Activated T-cell treated with anti-CD3 and anti-CD28 coated beads for 48 hours (primary cell): ENCODE data around the gene ZBTB38.

Source experiments
- DNase-seq: peaks from one replicate; pipeline ENCODE4 v3.0.0-alpha.2; 2020; ENCODE audit warnings: low read depth

ZBTB38 gene

GRCh38 chr3:141368062-141368924 lies at the start of gene ZBTB38:
TSS of gene ZBTB38 (plus strand) at chr3:141368504. CDS start at chr3:141442389, 73,885 bp downstream.
- DNase-seq = no peak

GRCh38 chr3:141320399-141321108 lies 47.8 kb upstream of the ZBTB38 start:
- no peak for DNase-seq

GRCh38 chr3:141321109-141321497 lies 47.2 kb upstream of the ZBTB38 start:
- no peak for DNase-seq

GRCh38 chr3:141323936-141324704 lies 44.2 kb upstream of the ZBTB38 start:
- DNase-seq = no peak

GRCh38 chr3:141326123-141326522 lies 42.2 kb upstream of the ZBTB38 start:
- DNase-seq = no peak

- DNase-seq = no peak
Observed at GRCh38 chr3:141326626-141327025, 41.7 kb upstream of the ZBTB38 start.

GRCh38 chr3:141328286-141329166 lies 39.8 kb upstream of the ZBTB38 start:
- no peak for DNase-seq

GRCh38 chr3:141330235-141330634 lies 38.1 kb upstream of the ZBTB38 start:
- no peak for DNase-seq

GRCh38 chr3:141330718-141331376 lies 37.5 kb upstream of the ZBTB38 start:
- DNase-seq = no peak

GRCh38 chr3:141331377-141332318 lies 36.7 kb upstream of the ZBTB38 start:
- no peak for DNase-seq

- no peak for DNase-seq
Observed at GRCh38 chr3:141332416-141332815, 35.9 kb upstream of the ZBTB38 start.

- DNase-seq = no peak
Observed at GRCh38 chr3:141333836-141334626, 34.3 kb upstream of the ZBTB38 start.

GRCh38 chr3:141334627-141335250 lies 33.6 kb upstream of the ZBTB38 start:
- no peak for DNase-seq

- DNase-seq = no peak
Observed at GRCh38 chr3:141335531-141336061, 32.7 kb upstream of the ZBTB38 start.

- DNase-seq = no peak
Observed at GRCh38 chr3:141336672-141337522, 31.4 kb upstream of the ZBTB38 start.

GRCh38 chr3:141337523-141337854 lies 30.8 kb upstream of the ZBTB38 start:
- no peak for DNase-seq

- no peak for DNase-seq
Observed at GRCh38 chr3:141337991-141338390, 30.3 kb upstream of the ZBTB38 start.
